GM21723 (cell line): ENCODE data around the gene AJM1.
"Not testable (repeated sequence)": the region's sequence is repeated elsewhere in the genome, so short reads cannot be mapped to it uniquely, and the experiment has no call there.

ENCODE experiments used
- ATAC-seq: cut with Tn5 transposase; IDR thresholded peaks from one replicate; pipeline ENCODE4 v1.9.1; 2021; ENCODE audit warnings: mild to moderate bottlenecking, moderate library complexity; ENCODE audit not compliant: unreplicated experiment

AJM1 gene

DNA sequence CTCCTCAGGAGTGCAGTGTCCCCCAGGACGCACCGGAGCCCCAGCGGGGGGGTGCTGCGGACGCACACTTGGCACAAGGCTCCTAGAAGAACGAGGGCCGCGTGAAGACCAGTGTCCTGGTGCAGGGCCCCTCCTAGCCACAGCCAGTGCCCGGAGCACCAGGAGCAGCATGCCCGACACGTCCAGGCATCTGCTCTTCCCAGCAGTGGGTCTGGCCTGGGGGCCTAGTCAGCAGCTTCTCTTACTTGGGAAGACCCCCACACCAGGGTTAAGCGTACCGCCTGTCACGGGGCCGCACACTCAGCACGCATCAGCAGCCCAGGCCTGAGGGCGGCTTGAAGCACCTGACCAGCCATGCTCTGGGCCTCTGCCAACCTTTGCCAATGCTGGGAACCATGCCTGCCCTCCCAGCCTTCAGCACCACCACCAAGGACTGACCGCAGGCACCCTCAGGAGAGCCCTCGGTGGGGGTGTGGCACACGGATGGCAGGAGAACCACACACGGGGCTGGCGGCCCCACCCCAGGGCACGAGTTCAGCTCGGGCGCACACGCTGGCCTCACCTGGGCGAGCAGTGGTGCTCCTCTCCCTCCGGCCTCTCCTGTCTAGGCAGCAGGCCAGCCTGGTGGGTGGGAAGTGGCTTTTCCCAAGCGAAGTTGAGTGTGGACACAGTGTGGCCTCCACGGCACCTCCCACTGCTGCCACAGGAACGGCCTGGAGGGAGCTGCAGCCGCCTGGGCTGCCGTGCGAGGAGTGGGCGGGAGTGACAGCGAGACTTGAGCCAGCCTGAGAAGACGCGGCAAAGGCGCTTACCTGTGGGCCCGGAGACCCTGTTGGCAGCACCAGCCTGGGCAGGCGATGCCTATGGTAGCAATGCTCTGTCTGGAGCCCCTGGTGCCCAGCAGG, 12.0 kb upstream of the AJM1 start:
- no peak for ATAC-seq

DNA sequence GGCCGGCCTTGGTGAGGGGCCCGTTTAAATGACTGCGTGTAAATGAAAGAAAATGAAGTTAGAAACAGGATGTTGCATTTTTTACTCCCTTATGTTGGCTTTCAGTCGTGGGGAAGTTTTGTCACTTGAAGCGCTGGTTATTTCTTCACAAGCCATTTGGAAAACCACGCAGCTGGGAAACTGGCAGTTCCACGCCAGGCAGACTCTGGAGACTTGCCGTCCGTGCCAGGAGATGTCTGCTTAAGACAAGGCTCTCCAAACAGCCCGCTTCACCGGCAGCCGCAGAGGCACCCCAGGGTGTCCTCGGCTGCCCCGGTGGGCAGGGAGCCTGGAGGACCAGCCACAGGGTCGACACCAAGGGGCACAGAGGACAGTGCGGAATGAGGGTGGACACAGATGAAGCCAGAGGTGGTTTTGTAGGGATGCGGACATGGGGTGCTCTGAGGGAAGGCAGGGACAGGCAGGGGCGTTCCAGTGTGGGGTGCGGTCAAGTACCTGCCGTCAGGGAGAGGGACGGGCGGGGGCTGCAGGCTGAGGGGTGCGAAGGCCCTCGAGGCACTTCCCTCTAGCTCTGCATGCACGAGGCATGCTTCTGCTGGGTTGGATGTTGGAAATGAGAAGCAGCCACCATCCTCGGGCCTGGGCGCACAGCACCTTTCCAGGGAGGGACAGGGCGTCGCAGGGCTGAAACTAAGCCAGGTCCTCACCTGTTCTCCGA, 11.1 kb upstream of the AJM1 start:
- no peak for ATAC-seq

DNA sequence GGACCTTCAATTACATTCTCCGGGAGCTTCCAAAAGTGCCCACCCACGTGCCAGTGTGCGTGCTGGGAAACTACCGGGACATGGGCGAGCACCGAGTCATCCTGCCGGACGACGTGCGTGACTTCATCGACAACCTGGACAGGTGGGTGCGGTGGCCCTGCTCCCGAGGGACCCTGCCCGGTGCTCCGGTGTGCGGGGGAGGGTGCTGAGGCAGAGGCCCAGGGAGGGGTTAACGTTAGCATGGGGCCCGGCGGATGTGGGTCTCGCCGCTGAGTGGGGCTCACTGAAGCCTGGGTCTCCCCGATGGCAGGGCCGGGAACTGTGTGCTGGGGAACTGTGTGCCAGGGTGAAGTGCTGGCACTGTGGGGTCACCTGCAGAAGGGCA, 10.6 kb upstream of the AJM1 start:
- no peak for ATAC-seq

DNA sequence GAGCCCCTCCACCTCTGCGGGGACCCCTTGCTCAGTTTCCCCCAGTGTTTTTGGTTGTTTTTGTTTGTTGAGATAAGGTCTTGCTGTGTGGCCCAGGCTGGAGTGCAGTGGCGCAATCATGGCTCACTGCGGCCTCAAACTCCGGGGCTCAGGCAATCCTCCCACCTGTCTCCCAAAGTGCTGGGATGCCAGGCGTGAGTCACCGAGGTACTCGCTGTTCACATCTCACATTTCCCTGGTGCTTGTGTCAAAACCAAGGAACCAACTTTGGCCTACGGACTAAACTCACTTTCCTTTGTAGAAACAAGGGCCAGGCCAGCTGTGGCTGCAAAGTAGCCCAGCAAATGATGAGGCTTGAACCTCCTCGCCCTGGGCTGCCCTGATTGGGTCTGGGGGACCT, 9.7 kb upstream of the AJM1 start:
- ATAC-seq, result no peak

DNA sequence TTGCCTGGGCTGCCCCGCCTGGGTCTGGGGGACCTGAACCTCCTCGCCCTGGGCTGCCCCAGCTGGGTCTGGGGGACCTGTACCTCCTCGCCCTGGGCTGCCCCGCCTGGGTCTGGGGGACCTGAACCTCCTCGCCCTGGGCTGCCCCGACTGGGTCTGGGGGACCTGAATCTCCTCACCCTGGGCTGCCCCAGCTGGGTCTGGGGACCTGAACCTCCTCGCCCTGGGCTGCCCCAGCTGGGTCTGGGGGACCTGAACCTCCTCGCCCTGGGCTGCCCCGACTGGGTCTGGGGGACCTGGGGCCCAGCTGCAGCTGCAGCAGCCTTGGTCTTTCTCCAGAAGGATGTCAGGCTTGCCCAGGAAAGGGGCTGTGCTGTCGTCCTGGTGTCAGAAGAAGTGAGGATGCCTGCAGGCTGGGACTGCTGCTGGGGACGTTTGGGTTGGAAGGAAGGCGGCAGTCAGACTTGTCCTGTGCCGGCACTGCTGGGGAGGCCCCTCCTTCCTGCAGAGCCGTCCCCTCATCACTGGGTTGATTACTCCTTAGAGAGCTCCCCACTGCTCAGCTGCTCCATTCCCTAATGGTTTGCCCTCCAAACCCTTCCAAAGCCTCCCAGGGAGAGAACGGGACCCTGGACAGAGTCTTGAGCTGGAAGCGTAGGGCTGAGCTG, 8.8 kb upstream of the AJM1 start:
- ATAC-seq, result not testable (repeated sequence)

DNA sequence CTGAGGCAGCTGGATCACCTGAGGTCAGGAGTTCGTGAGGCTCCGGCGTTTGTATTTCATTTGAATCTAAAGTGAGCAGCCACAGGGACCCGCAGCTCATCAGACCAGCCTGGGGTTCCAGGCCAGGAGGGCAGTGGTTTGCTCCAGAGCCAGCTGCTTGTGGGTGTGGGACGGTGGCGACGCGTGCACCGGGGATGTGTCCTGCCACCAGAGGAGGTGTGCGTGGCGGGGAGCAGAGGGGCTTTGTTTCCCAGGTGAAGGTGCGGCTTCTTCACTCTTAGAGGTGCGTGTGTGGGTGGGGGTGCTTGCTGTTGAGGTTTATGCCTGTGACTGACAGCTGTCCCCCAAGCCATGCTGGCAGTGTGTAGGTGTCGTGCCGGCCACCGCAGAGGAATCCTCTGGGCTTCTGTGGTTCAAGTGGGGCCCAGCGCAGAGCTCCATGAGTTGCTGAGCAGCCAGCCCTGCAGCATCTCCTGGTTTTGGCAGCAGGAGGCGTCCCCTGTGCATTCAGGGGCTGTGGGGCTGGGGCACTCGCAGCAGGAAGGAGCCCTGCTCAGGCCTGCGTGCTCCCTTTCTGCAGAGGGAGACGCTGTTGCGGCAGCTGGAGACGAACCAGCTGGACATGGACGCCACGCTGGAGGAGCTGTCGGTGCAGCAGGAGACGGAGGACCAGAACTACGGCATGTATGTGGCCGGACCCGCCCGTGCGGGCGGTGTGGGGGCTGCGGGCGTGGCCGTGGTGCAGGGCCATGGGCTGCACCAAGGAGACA, 6.9 kb upstream of the AJM1 start:
- no peak for ATAC-seq

DNA sequence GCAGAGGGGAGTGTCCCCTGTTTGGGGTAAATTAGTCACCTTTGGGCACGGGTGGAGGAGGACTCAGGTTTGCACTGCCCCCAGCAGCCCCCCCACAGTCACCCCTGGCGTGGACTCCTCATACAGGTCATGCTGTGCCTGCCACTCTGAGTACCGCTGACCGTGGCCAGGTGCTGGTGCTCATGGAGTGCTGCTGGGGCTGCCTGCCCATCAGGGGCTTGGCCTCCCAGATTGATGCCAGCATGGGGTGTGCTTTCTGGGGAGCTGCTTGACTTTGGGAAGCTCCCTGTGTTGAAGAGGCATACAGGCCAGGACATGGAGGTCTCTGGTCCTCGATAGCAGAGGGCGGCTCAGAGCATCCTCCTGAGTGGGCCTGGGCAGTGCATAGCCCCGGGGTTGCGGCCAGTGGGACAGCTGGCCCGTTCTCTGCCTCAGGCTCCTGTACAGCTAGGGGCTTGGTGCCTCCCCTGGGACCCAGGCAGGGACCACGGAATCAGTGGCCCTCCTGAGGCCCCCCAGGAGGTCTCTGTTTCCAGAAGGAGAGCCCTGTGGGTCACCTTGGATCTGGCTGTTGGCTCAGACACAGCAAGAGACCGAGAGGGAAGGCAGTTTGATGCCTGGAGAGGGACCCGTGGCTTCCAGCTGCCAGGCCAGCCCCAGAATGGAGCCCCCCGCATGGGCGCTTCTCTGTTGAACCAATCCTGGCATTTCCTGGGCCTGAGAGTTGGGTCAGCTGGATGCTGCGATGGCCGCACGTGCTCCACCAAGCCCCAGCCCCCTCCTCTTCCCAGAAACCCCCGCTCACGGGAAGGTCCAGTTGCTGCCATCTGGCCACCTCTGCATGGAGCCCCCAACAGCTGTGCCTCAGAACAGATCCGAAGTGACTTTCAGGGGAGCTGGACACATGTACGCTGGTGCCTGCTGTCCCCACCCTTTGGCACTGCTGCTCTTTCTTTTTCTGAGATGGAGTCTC, 6.1 kb upstream of the AJM1 start:
- no peak for ATAC-seq

DNA sequence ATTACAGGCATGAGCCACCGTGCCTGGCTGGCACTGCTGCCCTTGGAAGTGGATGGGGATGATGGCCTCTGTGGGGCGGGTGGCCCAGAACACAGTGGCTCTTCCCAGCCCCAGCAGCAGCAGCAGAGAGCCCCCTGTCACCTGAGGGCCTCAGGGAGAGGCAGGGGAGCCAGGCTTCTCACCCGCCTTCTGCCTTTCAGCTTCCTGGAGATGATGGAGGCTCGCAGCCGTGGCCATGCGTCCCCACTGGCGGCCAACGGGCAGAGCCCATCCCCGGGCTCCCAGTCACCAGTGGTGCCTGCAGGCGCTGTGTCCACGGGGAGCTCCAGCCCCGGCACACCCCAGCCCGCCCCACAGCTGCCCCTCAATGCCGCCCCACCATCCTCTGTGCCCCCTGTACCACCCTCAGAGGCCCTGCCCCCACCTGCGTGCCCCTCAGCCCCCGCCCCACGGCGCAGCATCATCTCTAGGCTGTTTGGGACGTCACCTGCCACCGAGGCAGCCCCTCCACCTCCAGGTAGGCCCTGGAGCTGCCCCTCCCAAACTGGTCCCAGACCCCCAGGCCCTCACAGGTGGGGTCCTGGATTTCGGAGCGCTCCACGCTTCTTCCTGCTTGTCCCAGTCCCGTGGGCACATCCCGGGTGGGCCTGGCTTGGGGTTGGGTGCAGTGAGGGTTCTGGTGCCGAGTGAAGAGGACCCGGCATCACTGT, 5.0 kb upstream of the AJM1 start:
- ATAC-seq, result no peak

DNA sequence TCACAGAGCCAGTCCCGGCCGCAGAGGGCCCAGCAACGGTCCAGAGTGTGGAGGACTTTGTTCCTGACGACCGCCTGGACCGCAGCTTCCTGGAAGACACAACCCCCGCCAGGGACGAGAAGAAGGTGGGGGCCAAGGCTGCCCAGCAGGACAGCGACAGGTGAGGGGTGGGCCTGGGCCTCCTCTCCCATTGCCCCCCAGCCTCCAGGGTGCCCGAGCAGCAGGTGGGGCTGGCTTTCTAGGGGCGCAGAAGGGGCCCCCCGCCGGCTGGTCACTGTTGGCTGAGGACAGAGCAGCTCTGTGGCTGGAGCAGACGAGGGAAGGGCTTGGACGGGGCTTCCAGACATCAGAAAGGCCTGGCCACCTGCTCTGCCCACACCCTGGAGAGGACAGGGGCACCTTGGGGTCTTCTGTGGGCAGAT, 4.4 kb upstream of the AJM1 start:
- not testable (repeated sequence) for ATAC-seq

DNA sequence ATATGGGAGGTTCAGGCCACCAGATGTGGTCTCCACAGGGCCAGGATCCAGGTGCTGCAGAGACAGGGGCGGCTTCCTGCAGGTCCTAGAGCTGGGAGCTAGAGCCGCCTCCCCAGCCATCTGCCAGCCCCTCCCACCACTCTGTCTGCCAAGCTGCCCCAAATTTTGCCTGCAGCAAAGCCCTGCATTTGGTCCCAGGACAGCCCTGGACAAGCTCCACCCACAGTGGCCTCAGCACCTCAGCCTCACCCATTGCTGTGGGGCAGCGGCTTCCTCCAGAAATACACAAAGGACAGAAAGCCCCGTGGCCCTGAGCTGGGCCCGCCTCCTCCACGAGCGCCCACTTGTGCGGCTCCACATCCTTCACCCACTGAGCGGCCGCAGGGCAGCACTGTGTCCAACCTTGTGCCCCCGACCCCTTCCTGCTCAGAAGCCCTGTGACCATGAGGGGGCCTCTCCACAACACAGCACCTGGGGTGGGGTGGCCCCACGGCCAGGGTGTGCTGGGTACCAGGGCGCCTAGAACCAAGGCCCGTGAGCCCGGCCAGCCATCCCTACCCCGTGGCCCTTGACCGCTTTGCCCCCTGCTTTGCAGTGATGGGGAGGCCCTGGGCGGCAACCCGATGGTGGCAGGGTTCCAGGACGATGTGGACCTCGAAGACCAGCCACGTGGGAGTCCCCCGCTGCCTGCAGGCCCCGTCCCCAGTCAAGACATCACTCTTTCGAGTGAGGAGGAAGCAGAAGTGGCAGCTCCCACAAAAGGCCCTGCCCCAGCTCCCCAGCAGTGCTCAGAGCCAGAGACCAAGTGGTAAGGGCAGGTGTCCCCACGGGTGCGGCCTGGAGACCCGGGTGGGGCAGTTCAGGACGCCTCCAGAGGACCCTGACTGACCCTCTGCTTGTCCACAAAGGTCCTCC, 3.7 kb upstream of the AJM1 start:
- ATAC-seq, result no peak

DNA sequence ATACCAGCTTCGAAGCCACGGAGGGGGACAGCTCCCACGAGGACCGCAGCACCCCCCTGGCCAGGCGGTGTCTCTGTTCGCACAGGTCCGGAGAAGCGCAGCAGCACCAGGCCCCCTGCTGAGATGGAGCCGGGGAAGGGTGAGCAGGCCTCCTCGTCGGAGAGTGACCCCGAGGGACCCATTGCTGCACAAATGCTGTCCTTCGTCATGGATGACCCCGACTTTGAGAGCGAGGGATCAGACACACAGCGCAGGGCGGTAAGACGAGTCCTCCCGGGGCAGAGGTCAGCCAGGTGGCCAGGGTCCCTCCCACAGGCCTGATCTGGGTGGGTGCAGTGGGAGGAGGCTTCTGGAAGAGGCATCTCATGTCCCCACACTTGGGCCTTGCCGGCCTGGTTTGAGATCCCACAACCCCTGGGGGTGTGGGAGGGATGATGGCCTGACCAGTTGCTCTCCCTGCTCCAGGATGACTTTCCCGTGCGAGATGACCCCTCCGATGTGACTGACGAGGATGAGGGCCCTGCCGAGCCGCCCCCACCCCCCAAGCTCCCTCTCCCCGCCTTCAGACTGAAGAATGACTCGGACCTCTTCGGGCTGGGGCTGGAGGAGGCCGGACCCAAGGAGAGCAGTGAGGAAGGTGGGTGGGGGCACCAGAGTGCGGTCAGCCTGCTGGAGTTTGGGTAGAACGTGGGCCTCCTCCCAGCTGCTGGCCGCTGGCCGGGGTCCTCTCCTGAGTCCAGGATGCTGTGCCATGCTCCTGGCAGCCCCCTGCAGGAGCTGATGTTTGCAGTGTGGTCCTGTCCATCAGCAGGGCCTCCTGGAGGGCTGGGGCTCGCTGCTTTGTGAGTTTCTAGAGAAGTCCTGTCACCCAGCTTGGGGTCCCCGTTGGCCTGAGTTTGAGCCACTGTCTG, 2.8 kb upstream of the AJM1 start:
- no peak for ATAC-seq

DNA sequence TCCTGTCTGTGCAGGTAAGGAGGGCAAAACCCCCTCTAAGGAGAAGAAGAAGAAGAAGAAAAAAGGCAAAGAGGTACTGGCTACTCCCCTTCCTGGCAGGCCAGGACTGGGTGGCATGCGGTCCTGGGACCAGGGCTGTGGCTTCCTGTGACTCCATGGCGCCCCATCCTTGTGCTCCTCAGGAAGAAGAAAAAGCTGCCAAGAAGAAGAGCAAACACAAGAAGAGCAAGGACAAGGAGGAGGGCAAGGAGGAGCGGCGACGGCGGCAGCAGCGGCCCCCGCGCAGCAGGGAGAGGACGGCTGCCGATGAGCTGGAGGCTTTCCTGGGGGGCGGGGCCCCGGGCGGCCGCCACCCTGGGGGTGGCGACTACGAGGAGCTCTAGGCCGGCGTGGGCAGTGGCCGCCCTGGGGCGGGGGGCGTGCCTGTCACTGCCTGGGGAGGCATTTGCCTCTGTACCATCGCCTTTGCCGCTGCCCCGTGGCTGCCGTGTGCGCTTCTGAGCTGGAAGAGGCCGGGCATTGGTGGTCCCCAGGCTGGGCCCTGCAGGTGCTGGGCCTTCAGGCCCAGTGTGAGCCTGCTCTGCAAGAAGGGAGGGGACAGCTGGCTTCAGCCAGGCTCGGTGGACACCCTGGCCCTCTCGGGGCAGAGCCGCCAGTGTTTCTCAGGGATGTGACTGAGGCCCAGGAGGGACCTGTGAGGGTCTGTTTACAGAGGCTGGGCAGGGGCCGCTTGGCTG, 2.0 kb upstream of the AJM1 start:
- ATAC-seq, result no peak

DNA sequence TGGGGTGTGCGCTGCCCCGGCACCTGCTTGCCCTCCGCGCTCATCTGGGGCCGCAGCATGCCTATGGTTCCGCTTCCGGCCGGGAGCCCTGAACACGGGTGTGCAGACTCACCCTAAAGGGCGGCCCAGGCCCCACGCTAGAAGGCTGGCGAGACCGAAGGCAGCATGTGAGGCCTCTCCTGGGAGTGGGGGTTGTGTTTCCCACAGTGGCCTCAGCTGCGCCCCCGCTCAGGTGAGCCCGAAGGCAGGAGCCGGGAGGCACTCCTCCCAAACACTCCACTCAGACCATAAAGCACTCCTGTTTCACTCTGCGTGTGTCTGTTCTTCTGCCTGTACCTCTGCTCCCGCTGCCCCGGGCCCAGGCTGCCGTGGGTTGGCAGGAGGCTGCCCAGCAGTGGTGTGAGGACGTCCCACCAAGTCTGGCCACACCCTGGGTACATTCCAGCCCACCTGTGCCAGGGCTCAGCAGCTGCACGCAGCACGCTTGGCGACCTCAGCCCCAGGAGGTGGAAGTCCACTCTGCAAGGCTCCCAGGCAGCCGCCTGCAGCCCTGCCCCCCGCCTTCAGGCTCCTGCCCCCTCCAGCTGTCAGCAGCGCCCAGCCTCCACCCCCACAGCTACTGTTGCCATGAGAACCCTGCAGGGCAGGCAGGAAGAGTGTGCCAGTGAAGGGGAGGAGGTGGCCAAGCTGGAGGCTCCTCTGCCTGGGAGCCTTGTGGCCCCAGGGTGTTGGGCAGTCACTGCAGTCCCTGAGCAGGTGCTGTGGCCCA, 1.2 kb upstream of the AJM1 start:
- ATAC-seq, result no peak

DNA sequence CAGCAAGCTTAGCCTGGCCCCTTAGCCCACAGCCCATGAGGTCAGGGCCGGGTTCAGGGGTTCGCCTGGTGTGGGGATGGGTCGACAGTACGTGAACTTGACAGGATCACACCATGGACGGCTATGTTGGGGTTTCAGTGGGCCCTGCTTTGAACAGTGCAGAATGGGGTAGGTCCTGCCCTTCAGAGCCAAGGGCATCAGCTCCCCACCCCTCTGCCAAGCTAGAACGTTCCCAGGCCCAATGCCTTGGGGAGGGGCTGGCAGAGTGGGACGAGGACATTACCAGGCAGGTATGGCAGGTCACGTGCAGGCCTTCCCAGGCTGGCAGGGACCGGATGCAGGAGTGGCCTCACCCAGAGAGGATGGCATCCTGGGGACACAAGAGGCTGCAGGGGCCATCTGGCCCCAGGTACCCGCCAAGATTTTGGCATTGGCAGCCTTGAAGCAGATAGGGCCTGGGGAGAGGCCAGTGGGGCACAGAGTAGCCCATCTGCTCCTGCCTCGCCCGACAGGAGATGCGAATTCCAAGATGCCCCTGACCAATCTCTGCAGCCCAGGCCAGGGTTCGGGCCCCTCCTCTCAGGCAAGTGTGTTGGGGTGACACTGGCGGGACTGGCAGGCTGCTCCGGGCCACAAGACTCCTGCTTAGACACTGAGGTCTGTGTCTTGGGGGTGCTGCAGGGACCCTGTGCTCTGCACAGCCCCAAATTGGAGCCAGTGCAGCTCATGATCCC, 465 bp upstream of the AJM1 start:
- ATAC-seq, result not testable (repeated sequence)
